HepG2 (cell line): ENCODE data around the gene GNPNAT1. TPM values are rescaled to one million over a fixed set of nuclear protein-coding genes. Genes with fewer than 3 reads are reported as not detected.

ENCODE experiments used
- ATAC-seq: fragments of 200-7000 bp; cut with Tn5 transposase; 3 replicates; pipeline ENCODE4 v1.9.1; 2020; ENCODE audit warnings: mild to moderate bottlenecking, moderate library complexity
- BruUV-seq: library from RNA; stranded (reverse); fragments of 400-500 nt; replicated peaks from 2 replicates; lab custom pipeline; 2021; lab: Mats Ljungman, UMichigan
- CTCF ChIA-PET: fragments of 300-600 bp; formaldehyde crosslinking; extraction: SDS; loops from one replicate; lab custom pipeline; 2021; ENCODE audit warnings: low total read pairs, inconsistent platforms, low intra/inter-chr PET ratio; lab: Yijun Ruan, JAX
- POLR2A ChIA-PET: fragments of 350-600 bp; sonication (Branson Sonifier 250); formaldehyde crosslinking; loops from one replicate; lab custom pipeline; 2020; ENCODE audit warnings: antibody characterized with exemption, inconsistent platforms; lab: Yijun Ruan, JAX
- DNase-seq: peaks from one replicate; pipeline ENCODE4 v3.0.0-alpha.2; 2015; ENCODE audit warnings: low spot score
- FAIRE-seq: peaks from 3 replicates; lab custom pipeline; 2011; peaks lifted over from hg19 to GRCh38; lab: Jason Lieb, UNC
- H2AFZ ChIP-seq: one replicate; pipeline ENCODE4 v1.6.1; 2011; ENCODE audit warnings: low read length, inconsistent platforms
- H3K27ac ChIP-seq: fragments of 300-600 bp; 3 replicates; pipeline ENCODE4 v1.8.0; 2011; ENCODE audit warnings: mixed run types, mild to moderate bottlenecking, mixed read lengths, low read length, inconsistent platforms; ENCODE audit not compliant: insufficient read depth; ENCODE audit errors: extremely low read length
- H3K27me3 ChIP-seq, 2 experiments: fragments of 200-600 bp in 1 of 2; 2 replicates in 1 of 2; 3 replicates in 1 of 2; pipeline versions ENCODE4 v1.6.0 to v1.8.0; 2011; ENCODE audit warnings: low read length in 2 of 2, mild to moderate bottlenecking in 2 of 2, moderate library complexity in 2 of 2, inconsistent platforms in 1 of 2; ENCODE audit not compliant: insufficient read depth in 2 of 2, control insufficient read depth in 1 of 2
- H3K36me3 ChIP-seq, 2 experiments: fragments of 200-600 bp in 1 of 2; replicated peaks in 1 of 2; 2 replicates in 1 of 2; 3 replicates in 1 of 2; pipeline versions ENCODE4 v1.5.1 to v1.8.0; 2011; ENCODE audit warnings: low read length in 2 of 2, inconsistent platforms in 1 of 2; ENCODE audit not compliant: insufficient read depth in 2 of 2, control insufficient read depth in 1 of 2
- H3K4me1 ChIP-seq: 2 replicates; pipeline ENCODE4 v1.5.1; 2012; ENCODE audit warnings: low read length, inconsistent platforms; ENCODE audit not compliant: insufficient read depth
- H3K4me2 ChIP-seq: 2 replicates; pipeline ENCODE4 v1.6.0; 2011; ENCODE audit warnings: low read depth, low read length, inconsistent platforms
- H3K4me3 ChIP-seq, 3 experiments: fragments of 200-600 bp in 1 of 3; sonication (generic), shearing (Covaris generic) in 1 of 3; replicated peaks in 1 of 3; 2 replicates each; pipeline ENCODE4 v1.5.1; 2011 to 2016; ENCODE audit warnings: low read length in 3 of 3, inconsistent platforms in 2 of 3, low read depth in 2 of 3, mild to moderate bottlenecking in 2 of 3, control low read depth in 1 of 3, mixed read lengths in 1 of 3; ENCODE audit not compliant: insufficient read depth in 1 of 3
- H3K79me2 ChIP-seq: one replicate; pipeline ENCODE4 v1.6.1; 2011; ENCODE audit warnings: low read length, inconsistent platforms; ENCODE audit not compliant: insufficient read depth
- H3K9ac ChIP-seq: 2 replicates; pipeline ENCODE4 v1.6.0; 2011; ENCODE audit warnings: mild to moderate bottlenecking, low read depth, low read length, inconsistent platforms; ENCODE audit not compliant: insufficient read depth
- H3K9me3 ChIP-seq: 2 replicates; pipeline ENCODE4 v1.5.1; 2012; ENCODE audit warnings: mild to moderate bottlenecking, low read length
- H4K20me1 ChIP-seq: 2 replicates; pipeline ENCODE4 v1.6.0; 2011; ENCODE audit warnings: inconsistent platforms, mild to moderate bottlenecking, low read length, moderate library complexity; ENCODE audit not compliant: insufficient read depth
- CBX2 ChIP-seq, 2 experiments: fragments of 200-600 bp in 1 of 2; sonication (generic); formaldehyde crosslinking in 1 of 2; IDR thresholded peaks; 2 replicates each; pipeline versions ENCODE4 v1.7.0 to v1.8.1; 2018 to 2022; ENCODE audit warnings: low read depth in 2 of 2, low read length in 1 of 2, mild to moderate bottlenecking in 1 of 2, missing genetic modification reagents in 1 of 2
- CENPT ChIP-seq: sonication (generic); formaldehyde crosslinking; IDR thresholded peaks from 2 replicates; pipeline ENCODE4 v1.8.0; 2022; ENCODE audit warnings: low read depth, mild to moderate bottlenecking, moderate library complexity, missing genetic modification reagents
- CHCHD3 ChIP-seq: sonication (generic); formaldehyde crosslinking; IDR thresholded peaks from 2 replicates; pipeline ENCODE4 v1.8.0; 2022; ENCODE audit warnings: mild to moderate bottlenecking, missing genetic modification reagents, moderate library complexity
- ERF ChIP-seq: IDR thresholded peaks from 2 replicates; pipeline ENCODE4 v1.6.1; 2018; ENCODE audit warnings: missing biosample characterization, missing genetic modification reagents
- GATA4 ChIP-seq: sonication (generic); IDR thresholded peaks from 2 replicates; pipeline ENCODE4 v1.6.1; 2016; ENCODE audit warnings: antibody characterized with exemption, low read depth, borderline replicate concordance
- HDAC6 ChIP-seq: fragments of 200-600 bp; sonication (generic); IDR thresholded peaks from 2 replicates; pipeline ENCODE4 v1.7.0; 2017; ENCODE audit warnings: mild to moderate bottlenecking, antibody characterized with exemption, low read length, low read depth
- MIER3 ChIP-seq: IDR thresholded peaks from 2 replicates; pipeline ENCODE4 v1.6.1; 2016; ENCODE audit warnings: missing compliant biosample characterization, borderline replicate concordance
- RELA ChIP-seq: sonication (generic); formaldehyde crosslinking; IDR thresholded peaks from 2 replicates; pipeline ENCODE4 v1.4.0; 2020; ENCODE audit warnings: missing genetic modification reagents
- RFXANK ChIP-seq: IDR thresholded peaks from 2 replicates; pipeline ENCODE4 v1.6.1; 2016
- SAFB2 ChIP-seq: sonication (generic); formaldehyde crosslinking; IDR thresholded peaks from 2 replicates; pipeline ENCODE4 v1.5.1; 2020; ENCODE audit warnings: missing genetic modification reagents, low read depth, mild to moderate bottlenecking, borderline replicate concordance
- SRSF9 ChIP-seq: fragments of 200-400 bp; formaldehyde crosslinking; IDR thresholded peaks from 2 replicates; pipeline ENCODE4 v1.6.1; 2018; ENCODE audit warnings: borderline replicate concordance, mild to moderate bottlenecking, low read depth, low read length; ENCODE audit not compliant: insufficient read depth, poor library complexity, severe bottlenecking
- THAP7 ChIP-seq: sonication (generic); formaldehyde crosslinking; IDR thresholded peaks from 2 replicates; pipeline ENCODE4 v1.8.1; 2023; ENCODE audit warnings: mild to moderate bottlenecking, missing genetic modification reagents
- XRCC5 ChIP-seq: fragments of 200-400 bp; formaldehyde crosslinking; optimal IDR thresholded peaks from 2 replicates; pipeline ENCODE3; 2017; ENCODE audit warnings: mild to moderate bottlenecking, low read length
- YEATS2 ChIP-seq: sonication (generic); formaldehyde crosslinking; IDR thresholded peaks from 2 replicates; pipeline ENCODE4 v1.4.0; 2020; ENCODE audit warnings: missing genetic modification reagents, borderline replicate concordance
- YEATS4 ChIP-seq: sonication (generic); formaldehyde crosslinking; IDR thresholded peaks from 2 replicates; pipeline ENCODE4 v1.4.0; 2020; ENCODE audit warnings: missing genetic modification reagents, borderline replicate concordance
- ZBTB42 ChIP-seq: sonication (generic); formaldehyde crosslinking; IDR thresholded peaks from 2 replicates; pipeline ENCODE4 v1.5.0; 2020; ENCODE audit warnings: mild to moderate bottlenecking, missing genetic modification reagents
- ZMYM3 ChIP-seq: sonication (generic); formaldehyde crosslinking; IDR thresholded peaks from 2 replicates; pipeline ENCODE4 v1.5.1; 2020; ENCODE audit warnings: mild to moderate bottlenecking, missing genetic modification reagents
- ZNF10 ChIP-seq: sonication (generic); formaldehyde crosslinking; IDR thresholded peaks from 2 replicates; pipeline ENCODE4 v1.4.0; 2020; ENCODE audit warnings: mild to moderate bottlenecking, low read depth, missing genetic modification reagents, borderline replicate concordance
- ZNF7 ChIP-seq: IDR thresholded peaks from 2 replicates; pipeline ENCODE4 v1.6.1; 2016; ENCODE audit warnings: missing biosample characterization, missing genetic modification reagents
- ZNF770 ChIP-seq: sonication (generic); formaldehyde crosslinking; IDR thresholded peaks from 2 replicates; pipeline ENCODE4 v1.5.0; 2020; ENCODE audit warnings: mild to moderate bottlenecking, missing genetic modification reagents
- in situ Hi-C: cut with HindIII; loops from 2 replicates; pipeline ENCODE4 v1.10.0; 2017; ENCODE audit warnings: low pct_unique_long_range_greater_than_20kb; ENCODE audit not compliant: extremely low pct_ligation_motif_present
- intact Hi-C: fragments of 100-400 bp; cut with micrococcal nuclease; formaldehyde crosslinking; loops from one replicate; pipeline ENCODE4 v1.10.0; 2022; ENCODE audit not compliant: unreplicated experiment
- polyA plus RNA-seq, 8 experiments: library from polyadenylated mRNA; depleted of rRNA in 3 of 8; stranded (reverse) in 7 of 8; unstranded in 1 of 8; fragments of >200 nt; fragmentation: Illumina TruSeq in 4 of 8; extraction: Trizol in 4 of 8; gene quantifications; 2 replicates each; pipeline versions ENCODE4 v1.2.1 to v1.2.3, GENCODE V29; 2011 to 2016; ENCODE audit warnings: low read depth in 4 of 8, missing spikeins in 1 of 8, mixed read lengths in 1 of 8; ENCODE audit not compliant: insufficient read depth in 1 of 8
- total RNA-seq, 5 experiments: library from RNA; depleted of rRNA; stranded (reverse); fragments of >200 nt; fragmentation: Illumina TruSeq; extraction: Trizol; gene quantifications; 2 replicates each; pipeline ENCODE4 v1.2.3, GENCODE V29; 2016; ENCODE audit warnings: low read depth in 1 of 5

GNPNAT1 gene
- total and polyA plus RNA-seq, 2 of the 13 experiments (the other 11 are each of a cell fraction or from before 2014, with no cell fraction given), result 38.3 to 54.9 TPM

GRCh38 chr14:52769887-52770286 lies 21.5 kb downstream of the GNPNAT1 start:
- no peak for ATAC-seq
- POLR2A ChIA-PET, result no interaction called here
- in situ Hi-C loops, result no loop called here
- Histone ChIP-seq H4K20me1 (no peaks in the 10 kb centered on the region), H3K4me3 (no peak overlapping the region), H3K27ac (no peak overlapping the region), H2AFZ (no peak overlapping the region), H3K4me2 (no peak overlapping the region), H3K9ac (no peak overlapping the region), H3K27me3 (no peaks in the 10 kb centered on the region), H3K4me1 (no peaks in the 10 kb centered on the region), H3K9me3 (no peaks in the 10 kb centered on the region), H3K36me3 (peaks cover 8 to 49% of the 10 kb centered on the region in 2 experiments), H3K79me2 (no peaks in the 10 kb centered on the region)
- CTCF ChIA-PET, result no interaction called here
- DNase-seq, result no peak
- no TSS peak for BruUV-seq
- FAIRE-seq, result no peak
- intact Hi-C loops, result loop anchor here (10.0 kb wide), 1 partner anchor 45 kb away; no protein-coding TSS in a partner anchor
- TF ChIP-seq CENPT (CRISPR knock-in tag) (no peak), CHCHD3 (CRISPR knock-in tag) (no peak), ZNF10 (CRISPR knock-in tag) (no peak), YEATS4 (CRISPR knock-in tag) (no peak), SRSF9 (no peak), CBX2 (IDR thresholded peaks at IDR 0.05; ENCODE audit: low read depth, low read length) (no peak), CBX2 (CRISPR knock-in tag; IDR thresholded peaks at IDR 0.05; ENCODE audit: low read depth) (no peak), GATA4 (no peak), ZBTB42 (no peak), ZMYM3 (no peak), HDAC6 (no peak), ZNF770 (CRISPR knock-in tag) (no peak), YEATS2 (CRISPR knock-in tag) (no peak), ERF (CRISPR knock-in tag) (no peak), XRCC5 (no peak), ZNF7 (no peak), SAFB2 (CRISPR knock-in tag) (no peak), MIER3 (CRISPR knock-in tag) (no peak), RELA (no peak), RFXANK (CRISPR knock-in tag) (no peak), THAP7 (CRISPR knock-in tag) (no peak)
